Epithelial cell of esophagus (primary cell): Measurements from ENCODE around the gene GRP.

Experiments
- DNase-seq: peaks from one replicate; pipeline ENCODE4 v3.0.0; 2010; ENCODE audit warnings: low read depth
- H3K4me3 ChIP-seq: 2 replicates; pipeline ENCODE4 v1.5.1; 2011; ENCODE audit warnings: mild to moderate bottlenecking, low read length, control low read depth
- TF ChIP-seq, protein P1 (sequence below): IDR thresholded peaks from 2 replicates; pipeline ENCODE4 v1.5.1; 2011; ENCODE audit warnings: low read depth, mild to moderate bottlenecking, low read length, control low read depth, inconsistent platforms; ENCODE audit not compliant: insufficient read depth; ENCODE audit errors: missing control alignments

GRP gene

DNA sequence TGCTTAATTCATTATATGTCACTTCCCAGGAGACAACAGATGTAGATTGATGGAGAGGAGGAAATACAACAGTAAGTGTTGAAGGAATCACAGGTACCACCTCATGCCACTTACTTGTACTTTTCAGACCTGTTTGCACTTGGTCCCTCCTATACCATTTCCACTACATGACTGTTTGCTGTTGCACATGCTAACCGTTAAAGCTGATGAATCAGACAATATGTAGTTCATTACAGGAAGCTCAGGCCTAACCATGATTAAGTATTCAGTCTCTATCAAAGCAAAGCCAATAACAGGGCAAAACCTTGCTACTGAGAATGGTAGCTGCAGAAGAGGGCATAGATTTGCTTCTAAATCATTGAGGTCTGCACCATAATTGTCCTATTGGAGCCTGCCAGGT lies 30.2 kb upstream of the GRP start:
- TF ChIP-seq, protein P1, sequence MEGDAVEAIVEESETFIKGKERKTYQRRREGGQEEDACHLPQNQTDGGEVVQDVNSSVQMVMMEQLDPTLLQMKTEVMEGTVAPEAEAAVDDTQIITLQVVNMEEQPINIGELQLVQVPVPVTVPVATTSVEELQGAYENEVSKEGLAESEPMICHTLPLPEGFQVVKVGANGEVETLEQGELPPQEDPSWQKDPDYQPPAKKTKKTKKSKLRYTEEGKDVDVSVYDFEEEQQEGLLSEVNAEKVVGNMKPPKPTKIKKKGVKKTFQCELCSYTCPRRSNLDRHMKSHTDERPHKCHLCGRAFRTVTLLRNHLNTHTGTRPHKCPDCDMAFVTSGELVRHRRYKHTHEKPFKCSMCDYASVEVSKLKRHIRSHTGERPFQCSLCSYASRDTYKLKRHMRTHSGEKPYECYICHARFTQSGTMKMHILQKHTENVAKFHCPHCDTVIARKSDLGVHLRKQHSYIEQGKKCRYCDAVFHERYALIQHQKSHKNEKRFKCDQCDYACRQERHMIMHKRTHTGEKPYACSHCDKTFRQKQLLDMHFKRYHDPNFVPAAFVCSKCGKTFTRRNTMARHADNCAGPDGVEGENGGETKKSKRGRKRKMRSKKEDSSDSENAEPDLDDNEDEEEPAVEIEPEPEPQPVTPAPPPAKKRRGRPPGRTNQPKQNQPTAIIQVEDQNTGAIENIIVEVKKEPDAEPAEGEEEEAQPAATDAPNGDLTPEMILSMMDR, result no peak
- H3K4me3 ChIP-seq, result no peak overlapping the region
- DNase-seq, result peak; percentile 54

DNA sequence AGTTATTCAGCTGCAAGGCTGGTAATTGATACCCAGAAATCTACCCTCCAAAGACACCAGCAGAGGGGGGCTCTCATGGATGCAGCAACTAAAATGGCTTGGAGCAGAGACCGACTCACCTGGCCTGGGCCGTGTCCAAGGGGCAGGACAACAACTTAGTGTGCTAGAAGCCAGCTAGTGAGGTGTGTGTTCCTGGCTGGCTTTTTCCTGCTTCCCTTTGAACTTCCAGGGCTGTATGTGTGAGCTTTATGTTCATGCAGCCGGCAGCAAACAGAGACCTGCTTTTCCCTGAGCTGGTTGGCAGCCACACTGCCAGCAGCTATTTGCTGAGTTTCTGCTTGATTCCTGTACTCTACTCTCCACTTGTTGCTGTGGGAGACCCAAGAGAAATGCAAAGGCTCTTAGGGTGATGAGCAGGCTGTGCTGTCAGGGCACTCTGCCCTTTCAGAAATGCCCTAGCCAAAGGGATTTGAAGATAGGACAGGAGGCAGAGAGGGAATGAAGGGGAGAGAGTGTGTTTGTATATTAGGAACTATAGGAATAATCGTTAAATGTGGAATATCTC lies 23.7 kb upstream of the GRP start:
- DNase-seq, result no peak
- no peak overlapping the region for H3K4me3 ChIP-seq
- TF ChIP-seq, protein P1, result no peak

GRCh38 chr18:59197636-59198035 lies 22.3 kb upstream of the GRP start:
- no peak for DNase-seq
- H3K4me3 ChIP-seq, result no peak overlapping the region
- TF ChIP-seq, protein P1, result no peak

DNA sequence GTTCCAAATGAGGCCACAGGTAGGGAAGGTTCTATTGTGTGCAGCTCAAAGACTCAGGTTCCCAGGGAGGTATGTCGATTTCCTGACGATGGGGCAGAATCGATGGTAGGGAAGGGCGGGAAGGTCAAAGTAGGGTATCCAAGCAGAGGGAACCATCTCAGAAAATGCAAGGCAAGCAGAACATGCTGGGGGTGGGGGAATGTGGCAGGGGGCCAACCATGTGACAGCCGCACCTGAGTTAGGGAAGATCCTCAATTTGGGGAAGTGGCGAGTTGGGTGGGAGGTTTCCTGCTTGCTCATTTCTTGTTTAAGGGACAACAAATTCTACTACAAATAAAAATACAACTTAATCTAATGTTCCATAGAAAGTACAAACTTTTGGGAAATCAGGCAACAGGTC lies 21.7 kb upstream of the GRP start:
- no peak for DNase-seq
- H3K4me3 ChIP-seq, result no peak overlapping the region
- TF ChIP-seq, protein P1, result no peak

- TF ChIP-seq, protein P1, result no peak
- DNase-seq, result no peak
- H3K4me3 ChIP-seq, result no peak overlapping the region
Measured at GRCh38 chr18:59200787-59201186, 19.2 kb upstream of the GRP start.

DNA sequence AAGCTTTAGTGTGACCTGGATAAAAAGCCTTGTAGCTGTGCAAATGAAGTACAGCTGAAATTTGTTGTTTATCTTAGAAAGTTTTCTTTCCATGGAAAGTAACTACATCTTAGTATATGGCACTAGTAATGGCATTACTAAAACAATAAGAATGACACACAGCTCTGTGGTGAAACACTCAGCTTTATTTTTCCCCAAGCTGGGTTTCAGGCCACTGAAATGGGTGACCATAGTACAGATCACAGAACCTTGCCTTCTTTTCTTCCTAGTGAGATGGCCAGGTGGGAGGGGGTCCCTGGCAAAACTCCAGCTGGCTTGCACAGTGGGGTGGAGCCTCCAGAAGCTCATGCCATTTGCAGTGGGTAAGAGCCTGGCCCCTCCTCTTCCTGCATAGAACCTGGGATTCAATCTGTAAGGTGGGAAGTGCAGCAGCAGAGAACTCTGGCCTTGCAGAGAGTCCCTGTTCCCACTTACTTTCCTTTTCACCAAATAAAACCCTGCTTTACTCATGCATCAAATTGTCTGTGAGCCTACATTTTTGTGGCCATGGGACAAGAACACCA lies 17.6 kb upstream of the GRP start:
- no peak overlapping the region for H3K4me3 ChIP-seq
- TF ChIP-seq, protein P1, result no peak
- DNase-seq, result no peak

DNA sequence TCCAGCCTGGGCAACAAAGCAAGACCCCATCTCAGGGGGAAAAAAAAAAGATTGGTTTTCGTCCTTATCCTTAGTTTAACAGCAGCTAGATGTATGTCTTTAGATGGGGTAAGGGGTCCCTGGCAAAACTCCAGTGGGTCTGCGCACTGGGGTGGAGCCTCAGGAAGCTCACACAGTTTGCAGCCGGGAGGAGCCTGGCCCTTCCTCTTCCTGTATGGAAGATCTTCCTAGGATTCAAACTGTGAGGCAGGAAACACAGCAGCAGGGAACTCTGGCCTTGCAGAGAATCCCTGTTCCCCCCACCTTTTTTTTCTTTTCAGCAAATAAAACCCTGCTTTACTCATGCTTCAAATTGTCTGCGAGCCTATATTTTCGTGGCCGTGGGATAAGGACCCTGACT lies 12.5 kb upstream of the GRP start:
- DNase-seq, result no peak
- TF ChIP-seq, protein P1, result no peak

More for the DNA sequence above, 12.5 kb upstream of the GRP start:
- no peak overlapping the region for H3K4me3 ChIP-seq
